GM20431 (cell line): ENCODE measurements around the gene TAF5.

ENCODE experiments used
- in situ Hi-C: fragments of 300-500 bp; cut with MseI, MboI; formaldehyde crosslinking; loops from one replicate; pipeline ENCODE4 v1.15.0; 2020; ENCODE audit warnings: low sequenced_read_pairs; ENCODE audit not compliant: unreplicated experiment

TAF5 gene

DNA sequence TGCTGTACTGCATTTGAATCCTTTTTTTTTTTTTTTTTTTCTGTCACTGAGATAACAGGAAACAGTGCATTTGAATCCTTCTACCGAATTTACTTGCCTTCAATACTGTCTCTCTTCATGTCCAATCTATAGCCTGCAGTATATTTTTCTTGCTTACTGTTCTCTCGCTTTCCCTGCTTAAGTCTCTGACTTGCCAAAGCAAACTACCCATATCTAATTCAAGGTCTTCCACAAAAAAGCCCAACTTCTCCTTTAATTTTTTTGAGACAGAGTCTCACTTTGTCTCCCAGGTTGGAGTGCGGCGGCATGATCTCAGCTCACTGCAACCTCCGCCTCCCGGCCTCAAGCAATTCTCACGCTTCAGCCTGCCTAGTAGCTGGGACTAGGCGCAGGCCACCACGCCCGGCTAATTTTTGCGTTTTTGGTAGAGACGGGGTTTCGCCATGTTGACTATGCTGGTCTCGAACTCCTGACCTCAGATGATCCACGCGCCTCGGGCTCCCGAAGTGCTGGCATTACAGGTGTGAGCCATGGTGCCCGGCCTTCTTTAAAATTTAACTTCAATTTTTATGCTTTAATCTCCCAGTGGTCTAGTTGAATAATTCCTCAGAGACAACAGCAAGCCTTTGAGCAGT, 29.5 kb downstream of the TAF5 start:
- in situ Hi-C loops, result no loop called here

DNA sequence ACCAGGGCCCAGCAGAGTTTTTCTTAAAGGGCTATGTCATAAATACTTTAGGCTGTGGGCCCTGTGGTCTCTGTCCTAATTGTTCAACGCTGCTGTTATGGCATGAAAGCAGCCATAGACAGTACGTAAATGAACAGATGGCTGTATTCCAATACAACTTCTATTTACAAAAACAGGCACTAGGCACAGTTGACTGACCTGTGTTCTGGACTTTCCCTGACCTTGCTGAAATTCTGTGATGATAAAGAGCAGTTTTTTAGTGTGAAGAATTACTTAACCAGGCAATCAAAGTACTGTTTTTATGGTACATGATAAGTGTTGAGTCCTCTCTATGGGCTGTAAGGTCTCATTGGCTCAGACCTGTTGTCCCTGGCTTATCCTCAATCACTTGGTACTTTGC, 45.8 kb downstream of the TAF5 start:
- in situ Hi-C loops, result no loop called here

DNA sequence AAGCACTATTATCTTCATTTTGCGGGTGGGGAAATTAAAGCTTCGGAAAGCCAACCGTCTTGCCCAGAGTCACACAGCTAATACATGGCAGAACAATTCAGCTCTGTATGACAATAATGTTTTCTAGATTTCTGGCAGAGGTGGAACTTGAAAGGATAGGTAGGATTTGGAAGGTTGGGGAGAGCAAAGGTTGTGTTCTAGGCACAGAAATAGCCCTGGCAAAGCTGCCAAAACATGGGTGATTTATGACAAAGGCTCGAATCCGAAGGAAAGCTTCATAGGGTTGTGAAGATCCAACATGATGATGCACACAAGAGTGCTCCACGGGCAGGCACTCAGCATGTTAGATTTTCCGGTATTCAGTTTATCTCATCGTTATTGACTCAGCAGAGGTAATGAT, 47.8 kb downstream of the TAF5 start:
- in situ Hi-C loops, result loop anchor here (5.0 kb wide), 1 partner anchor 62 kb away; the partner anchor contains the start of gene CALHM3

DNA sequence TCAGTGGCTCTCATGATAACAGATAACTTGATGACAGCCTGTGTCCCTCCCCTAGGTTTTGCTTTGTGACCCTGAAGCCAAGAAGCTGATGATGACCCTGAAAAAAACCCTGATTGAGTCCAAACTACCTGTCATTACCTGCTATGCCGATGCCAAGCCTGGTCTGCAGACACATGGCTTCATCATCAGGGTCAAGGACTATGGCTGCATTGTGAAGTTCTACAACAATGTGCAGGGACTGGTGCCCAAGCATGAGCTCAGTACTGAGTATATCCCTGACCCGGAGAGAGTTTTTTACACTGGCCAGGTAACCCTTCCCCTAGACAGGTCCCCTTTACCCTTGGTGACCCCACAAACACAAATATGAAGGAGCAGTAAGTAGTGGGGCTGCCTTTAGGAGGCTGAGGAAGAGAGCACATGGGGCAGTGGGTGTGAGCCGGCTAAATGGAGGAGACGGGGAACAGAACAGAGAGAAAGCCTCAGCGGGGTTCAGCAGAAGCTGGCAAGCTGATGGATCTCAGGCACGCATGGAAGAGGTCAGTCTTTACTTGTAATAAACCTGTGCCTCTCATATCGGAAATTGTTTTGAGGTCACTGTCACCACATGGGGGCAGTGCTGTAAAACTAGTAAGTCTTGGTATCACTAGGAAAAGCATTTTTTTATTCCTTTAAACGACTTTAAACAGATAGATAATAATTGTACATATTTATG, 48.8 kb downstream of the TAF5 start:
- in situ Hi-C loops, result loop anchor here (5.0 kb wide), 1 partner anchor 61 kb away; the partner anchor contains the start of gene CALHM3

DNA sequence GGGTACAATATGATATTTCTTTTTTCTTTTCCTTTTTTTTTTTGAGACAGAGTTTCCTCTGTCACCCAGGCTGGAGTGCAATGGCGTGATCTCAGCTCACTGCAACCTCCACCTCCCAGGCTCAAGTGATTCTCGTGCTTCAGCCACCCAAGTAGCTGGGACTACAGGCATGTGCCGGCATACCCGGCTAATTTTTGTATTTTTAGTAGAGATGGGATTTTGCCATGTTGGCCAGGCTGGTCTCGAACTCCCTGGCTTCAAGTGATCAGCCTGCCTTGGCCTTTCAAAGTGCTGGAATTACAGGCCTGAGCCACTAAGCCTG, 49.3 kb downstream of the TAF5 start:
- in situ Hi-C loops, result loop anchor here (5.0 kb wide), 1 partner anchor 60 kb away; the partner anchor contains the start of gene CALHM3

DNA sequence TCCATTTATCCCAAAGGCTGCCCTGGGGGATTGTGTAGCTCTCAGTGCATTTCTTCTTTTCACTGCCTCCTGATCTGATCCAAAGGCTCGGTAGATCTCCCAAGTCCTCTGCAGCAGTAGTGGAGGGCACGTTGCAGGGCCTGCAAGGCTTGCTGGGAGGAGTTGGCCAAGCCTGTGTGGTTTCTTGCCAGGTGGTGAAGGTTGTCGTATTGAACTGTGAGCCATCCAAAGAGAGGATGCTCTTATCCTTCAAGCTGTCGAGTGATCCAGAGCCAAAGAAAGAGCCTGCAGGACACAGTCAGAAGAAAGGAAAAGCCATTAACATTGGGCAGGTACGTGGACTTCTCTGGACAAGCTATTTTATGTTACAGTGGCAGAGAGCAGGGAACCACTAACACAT, 49.8 kb downstream of the TAF5 start:
- in situ Hi-C loops, result loop anchor here (5.0 kb wide), 1 partner anchor 60 kb away; the partner anchor contains the start of gene CALHM3

DNA sequence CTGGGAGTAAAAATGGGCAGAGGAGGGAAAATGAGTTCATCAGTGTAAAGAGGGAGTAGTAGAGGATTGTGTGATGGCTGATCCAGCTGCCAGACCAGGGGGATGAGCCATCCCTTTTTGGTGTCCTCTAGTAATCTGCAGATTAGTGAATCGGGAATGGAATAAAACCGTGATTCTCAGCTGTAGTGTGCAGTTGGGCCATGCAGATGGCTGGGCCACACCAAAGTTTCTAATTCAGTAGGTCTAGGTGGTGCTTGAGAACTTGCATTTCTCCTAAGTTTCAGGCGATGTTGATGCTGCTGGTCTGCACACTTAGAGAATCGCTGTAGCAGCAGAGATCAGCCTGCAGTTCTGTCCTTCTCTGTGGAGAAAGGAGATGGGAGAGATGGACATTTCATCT, 51.3 kb downstream of the TAF5 start:
- in situ Hi-C loops, result loop anchor here (5.0 kb wide), 1 partner anchor 58 kb away; the partner anchor contains the start of gene CALHM3

DNA sequence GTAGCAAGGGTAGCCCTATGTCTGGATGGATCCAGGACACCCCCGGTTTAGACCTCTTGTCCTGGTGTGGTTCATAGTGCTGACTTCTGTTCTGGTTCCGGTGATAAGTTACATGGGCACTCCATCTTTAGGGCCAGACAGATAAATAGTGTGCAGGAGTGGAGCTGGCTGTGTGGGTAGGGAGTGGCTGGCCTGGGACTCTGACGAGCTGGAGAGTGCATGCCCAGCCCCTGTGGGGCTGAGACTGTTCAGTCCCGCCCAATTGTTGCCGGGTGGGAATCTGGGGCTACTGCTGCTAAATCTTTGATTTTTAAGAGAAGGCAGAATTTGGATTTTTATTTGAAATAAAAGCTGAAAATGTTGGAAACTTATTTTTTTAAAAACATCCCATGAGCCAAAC, 56.0 kb downstream of the TAF5 start:
- in situ Hi-C loops, result no loop called here

DNA sequence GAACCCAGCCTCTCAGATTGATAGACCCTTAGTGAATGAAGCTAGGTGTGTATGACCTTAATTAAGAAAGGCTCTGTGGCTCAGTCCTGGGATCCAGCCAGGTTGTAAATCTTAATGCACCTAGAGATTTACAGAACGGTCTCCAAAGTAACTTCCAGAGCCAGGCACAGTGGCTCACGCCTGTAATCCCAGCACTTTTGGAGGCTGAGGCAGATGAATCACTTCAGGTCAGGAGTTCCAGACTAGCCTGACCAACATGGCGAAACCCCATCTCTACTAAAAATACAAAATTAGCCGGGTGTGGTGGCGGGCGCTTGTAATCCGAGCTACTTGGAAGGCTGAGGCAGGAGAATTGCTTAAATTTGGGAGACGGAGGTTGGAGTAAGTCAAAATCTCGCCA, 60.1 kb downstream of the TAF5 start:
- in situ Hi-C loops, result no loop called here

DNA sequence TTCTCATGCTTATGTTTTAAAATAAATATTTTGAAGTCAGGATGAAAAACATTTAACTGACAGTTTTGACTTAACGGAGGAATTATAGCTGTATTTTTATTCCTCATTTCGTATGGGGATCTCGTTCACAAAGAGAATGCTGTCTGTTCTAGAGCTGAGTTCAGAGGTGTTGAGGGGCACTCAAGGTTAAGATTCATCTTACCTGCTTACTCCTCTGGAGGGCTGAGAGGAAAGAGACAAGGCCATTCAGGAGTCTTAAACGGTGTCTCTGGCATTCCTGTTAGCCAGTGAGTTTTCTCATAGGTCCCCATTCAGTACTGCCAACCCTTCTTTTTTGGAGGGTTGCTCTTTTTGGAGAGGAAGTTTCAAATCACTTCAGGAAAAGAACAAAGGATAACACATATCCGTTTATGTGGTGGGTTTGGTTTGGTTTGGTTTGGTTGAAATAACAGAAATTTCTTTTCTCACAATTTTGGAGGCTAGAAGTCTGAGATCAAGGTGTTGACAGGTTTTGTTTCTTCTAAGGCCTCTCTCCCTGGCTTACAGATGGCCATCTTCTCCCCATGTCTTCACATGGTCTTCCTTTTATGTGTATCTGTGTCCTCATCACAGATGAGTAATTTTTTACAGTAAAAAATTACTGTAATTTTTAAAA, 61.3 kb downstream of the TAF5 start:
- in situ Hi-C loops, result no loop called here

DNA sequence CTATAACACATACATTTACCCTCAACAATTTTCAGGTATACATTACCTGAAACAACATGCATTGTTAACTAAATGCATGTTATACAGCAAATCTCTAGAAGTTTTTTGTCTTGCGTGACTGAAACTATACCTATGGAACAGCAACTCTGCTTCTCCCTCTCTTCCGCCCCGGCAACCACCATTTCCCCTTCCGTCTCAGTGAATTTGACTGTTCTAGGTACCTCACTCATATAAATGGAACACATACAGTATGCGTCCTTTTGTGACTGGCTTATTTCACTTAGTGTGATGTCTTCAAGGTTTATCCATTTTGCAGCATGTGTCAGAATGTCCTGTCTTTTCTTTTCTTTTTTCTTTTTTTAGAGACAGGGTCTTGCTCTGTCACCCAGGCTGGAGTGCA, 61.9 kb downstream of the TAF5 start:
- in situ Hi-C loops, result no loop called here

DNA sequence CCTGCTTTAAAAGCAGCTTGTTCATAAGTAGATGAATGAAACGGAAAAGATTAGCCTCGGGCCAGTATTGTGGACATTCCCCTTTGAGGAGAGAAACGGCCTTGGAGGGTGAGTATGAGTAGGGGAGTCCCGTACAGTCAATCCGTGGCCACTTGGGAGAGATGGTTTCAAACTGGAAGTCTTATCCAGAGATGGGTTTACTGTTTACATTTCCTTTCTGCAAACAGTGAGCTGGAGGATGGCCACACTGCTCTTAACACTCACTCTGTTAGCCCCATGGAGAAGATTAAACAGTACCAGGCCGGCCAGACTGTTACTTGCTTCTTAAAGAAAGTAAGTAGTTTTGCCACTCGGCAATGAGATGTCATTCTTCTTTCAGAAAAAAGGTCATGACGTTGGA, 64.1 kb downstream of the TAF5 start:
- in situ Hi-C loops, result no loop called here

DNA sequence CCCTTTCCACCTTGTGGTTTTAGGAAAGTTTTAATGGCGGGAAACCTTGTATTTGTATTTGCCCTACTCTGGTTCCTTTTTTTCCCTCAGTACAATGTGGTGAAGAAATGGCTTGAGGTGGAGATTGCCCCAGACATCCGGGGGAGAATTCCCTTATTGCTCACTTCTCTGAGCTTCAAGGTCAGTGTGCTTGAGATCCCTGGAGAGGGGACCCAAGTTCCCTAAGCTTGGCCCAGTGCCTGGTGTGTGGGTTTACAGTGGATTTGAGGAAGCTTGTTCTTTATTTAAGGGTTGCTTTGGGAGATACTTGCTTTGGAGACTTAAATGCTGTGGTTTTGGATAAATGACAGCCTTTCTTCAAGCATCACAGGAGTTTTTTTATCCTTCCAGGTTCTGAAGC, 66.1 kb downstream of the TAF5 start:
- in situ Hi-C loops, result no loop called here
